K562 treated with DMSO at 1 percent for 4 hours (cell line): Measurements from ENCODE around the gene NPIPA7. TPM values are rescaled to one million over a fixed set of nuclear protein-coding genes. Genes with fewer than 3 reads are reported as not detected.

Source experiments
- total RNA-seq: library from RNA; unstranded; fragments of 300-600 nt; gene quantifications from 2 replicates; pipeline ENCODE4 v1.2.3, GENCODE V29; 2022; ENCODE audit not compliant: insufficient read depth

The NPIPA7 gene
- total RNA-seq: 6.3 TPM in 1 of 2 replicates, not detected in the other

GRCh38 chr16:16378840-16379239 is at the start of gene NPIPA7:
Gene NPIPA7, plus strand, starts transcription at chr16:16379140. Its CDS starts 105 bp downstream, at chr16:16379245.

Other genes starting within 250 kb of the NPIPA7 start
- gene ABCC6, start 155.6 kb upstream of the NPIPA7 start, total RNA-seq: 0.25 TPM in 1 of 2 replicates, not detected in the other
- 8.8 and 14.7 TPM in 2 replicates for gene NOMO3, start 146.6 kb upstream of the NPIPA7 start, total RNA-seq